ENCODE data around the gene LTB.

DNA sequence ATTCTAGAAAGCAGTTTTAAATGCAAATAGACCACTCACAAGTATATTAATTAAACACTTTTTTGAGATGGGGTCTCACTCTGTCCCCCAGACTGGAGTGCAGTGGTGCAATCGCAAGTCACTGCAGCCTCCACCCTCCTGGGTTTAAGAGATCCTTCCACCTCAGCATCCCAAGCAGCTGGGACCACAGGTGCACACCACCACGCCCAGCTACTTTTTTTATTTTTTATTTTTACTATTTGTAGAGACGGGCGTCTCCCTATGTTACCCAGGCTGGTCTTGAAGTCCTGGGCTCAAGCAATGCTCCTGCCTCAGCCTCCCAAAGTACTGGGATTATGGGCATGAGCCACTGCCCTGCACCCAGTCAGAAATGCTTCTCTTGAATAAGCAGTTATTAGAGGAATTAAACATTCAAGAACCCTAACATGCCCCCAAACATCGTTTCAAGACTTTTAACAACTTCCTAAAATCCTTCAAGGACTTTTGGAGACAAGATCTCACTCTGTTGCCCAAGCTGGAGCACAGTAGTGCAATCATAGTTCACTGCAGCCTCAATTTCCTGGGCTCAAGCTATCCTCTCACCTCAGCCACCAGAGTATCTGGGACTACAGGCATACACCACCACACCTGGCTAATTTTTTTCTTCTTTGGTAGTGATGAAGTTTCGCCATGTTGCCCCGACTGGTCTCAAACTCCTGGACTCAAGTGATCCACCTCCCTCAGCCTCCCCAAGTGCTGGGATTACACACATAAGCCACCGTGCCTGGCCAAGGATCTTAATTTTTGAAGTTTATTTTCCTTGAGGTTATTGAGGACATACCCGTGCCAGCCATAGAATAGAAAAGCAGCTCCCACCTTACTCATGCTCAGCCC lies 50.2 kb downstream of the LTB start:
- TF ChIP-seq, protein P1, sequence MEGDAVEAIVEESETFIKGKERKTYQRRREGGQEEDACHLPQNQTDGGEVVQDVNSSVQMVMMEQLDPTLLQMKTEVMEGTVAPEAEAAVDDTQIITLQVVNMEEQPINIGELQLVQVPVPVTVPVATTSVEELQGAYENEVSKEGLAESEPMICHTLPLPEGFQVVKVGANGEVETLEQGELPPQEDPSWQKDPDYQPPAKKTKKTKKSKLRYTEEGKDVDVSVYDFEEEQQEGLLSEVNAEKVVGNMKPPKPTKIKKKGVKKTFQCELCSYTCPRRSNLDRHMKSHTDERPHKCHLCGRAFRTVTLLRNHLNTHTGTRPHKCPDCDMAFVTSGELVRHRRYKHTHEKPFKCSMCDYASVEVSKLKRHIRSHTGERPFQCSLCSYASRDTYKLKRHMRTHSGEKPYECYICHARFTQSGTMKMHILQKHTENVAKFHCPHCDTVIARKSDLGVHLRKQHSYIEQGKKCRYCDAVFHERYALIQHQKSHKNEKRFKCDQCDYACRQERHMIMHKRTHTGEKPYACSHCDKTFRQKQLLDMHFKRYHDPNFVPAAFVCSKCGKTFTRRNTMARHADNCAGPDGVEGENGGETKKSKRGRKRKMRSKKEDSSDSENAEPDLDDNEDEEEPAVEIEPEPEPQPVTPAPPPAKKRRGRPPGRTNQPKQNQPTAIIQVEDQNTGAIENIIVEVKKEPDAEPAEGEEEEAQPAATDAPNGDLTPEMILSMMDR (conservative IDR thresholded peaks at IDR 0.05; ENCODE audit: low read depth, low read length): no peak
- TF ChIP-seq, protein P2, sequence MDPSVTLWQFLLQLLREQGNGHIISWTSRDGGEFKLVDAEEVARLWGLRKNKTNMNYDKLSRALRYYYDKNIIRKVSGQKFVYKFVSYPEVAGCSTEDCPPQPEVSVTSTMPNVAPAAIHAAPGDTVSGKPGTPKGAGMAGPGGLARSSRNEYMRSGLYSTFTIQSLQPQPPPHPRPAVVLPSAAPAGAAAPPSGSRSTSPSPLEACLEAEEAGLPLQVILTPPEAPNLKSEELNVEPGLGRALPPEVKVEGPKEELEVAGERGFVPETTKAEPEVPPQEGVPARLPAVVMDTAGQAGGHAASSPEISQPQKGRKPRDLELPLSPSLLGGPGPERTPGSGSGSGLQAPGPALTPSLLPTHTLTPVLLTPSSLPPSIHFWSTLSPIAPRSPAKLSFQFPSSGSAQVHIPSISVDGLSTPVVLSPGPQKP (IDR thresholded peaks at IDR 0.05; ENCODE audit: borderline replicate concordance, low read depth, low read length): no peak
- TF ChIP-seq RAD21 (IDR thresholded peaks at IDR 0.05; ENCODE audit: low read length) (no peak), POLR2A (IDR thresholded peaks at IDR 0.05; ENCODE audit: low read depth, low read length) (no peak), RCOR1 (IDR thresholded peaks at IDR 0.05; ENCODE audit: insufficient replicate concordance, low read length) (no peak)
